Pancreas (tissue), 10 donors: ENCODE measurements around the gene CFAP46. TPM values are rescaled to one million over a fixed set of nuclear protein-coding genes. Genes with fewer than 3 reads are reported as not detected.

ENCODE experiments used
- ATAC-seq, 4 donors: fragments of 200-7000 bp; cut with Tn5 transposase; one replicate each; pipeline versions ENCODE4 v1.8.0 to v1.9.1; 2020; ENCODE audit warnings: mild to moderate bottlenecking in 4 of 4, moderate library complexity in 4 of 4
- DNase-seq, 6 donors: peaks; one replicate each; pipeline ENCODE4 v3.0.0-alpha.2; 2020
- FAIRE-seq: peaks from 2 replicates; lab custom pipeline; 2012; peaks lifted over from hg19 to GRCh38; lab: Jason Lieb, UNC
- H3K27ac ChIP-seq, 4 donors: fragments of 200-600 bp; sonication (generic); 1 replicate in 3 of 4; 2 replicates in 1 of 4; pipeline versions ENCODE4 v1.5.0 to v1.8.0; 2020
- H3K27me3 ChIP-seq, 4 donors: fragments of 200-600 bp; one replicate each; pipeline ENCODE4 v1.8.0; 2021
- H3K36me3 ChIP-seq, 3 donors: fragments of 200-600 bp; sonication (generic) in 1 of 3; one replicate each; pipeline versions ENCODE4 v1.5.0 to v1.8.0; 2020 to 2021
- H3K4me1 ChIP-seq, 3 donors: fragments of 200-600 bp; one replicate each; pipeline ENCODE4 v1.8.0; 2021
- H3K4me3 ChIP-seq, 4 donors: fragments of 200-600 bp; sonication (generic) in 2 of 4; one replicate each; pipeline versions ENCODE4 v1.5.0 to v1.8.0; 2020 to 2021
- H3K9me3 ChIP-seq, 4 donors: fragments of 200-600 bp; one replicate each; pipeline ENCODE4 v1.8.0; 2021
- WGBS, 2 donors: extraction: QIAGEN DNeasy Blood & Tissue Kit; methylation state at CpG; one replicate each; pipeline ENCODE4 v1.1.7; 2013; 5-methylcytosine and 5-hydroxymethylcytosine counted together
- intact Hi-C, 3 donors: fragments of 100-400 bp; cut with DNase I; formaldehyde crosslinking; loops; one replicate each; pipeline versions ENCODE4 v1.11.1 to v1.14.2; 2022
- polyA plus RNA-seq, 2 donors: library from polyadenylated mRNA; stranded (reverse); fragments of 200-250 nt; gene quantifications; one replicate each; pipeline ENCODE4 v1.2.3, GENCODE V29; 2013
- total RNA-seq, 6 donors: library from RNA; stranded (reverse); fragmentation: NEBNext Ultra II Directional in 4 of 6; extraction: Animal tissue kit (Norgen Biotek cat#: 25700) in 4 of 6; gene quantifications; one replicate each; pipeline versions ENCODE4 v1.2.1 to v1.2.4, GENCODE V29; 2021 to 2023
- TF ChIP-seq, protein P1 (sequence below), 4 donors: fragments of 200-600 bp; sonication (generic) in 3 of 4; IDR thresholded peaks; one replicate each; pipeline versions ENCODE4 v1.5.0 to v1.8.0; 2021; ENCODE audit warnings: antibody characterized with exemption in 4 of 4
- donor health status: healthy with polysubstance abuse.
- donor health status: DM: no; HTN: no; CAD: no; lungs with moderate emphysema.
- donor health status: DM: no; HTN: no; CAD: no.
- donor health status: control.
- donor health status: control.
- donor health status: Bipolar disorder and iron deficiency.
- donor health status: DM: yes; HTN: yes; CAD: no.
- donor health status: DM: no; HTN: no; CAD: no.
- donor health status: DM: no; HTN: no; CAD: no.
- donor health status: DM: yes; HTN: yes; CAD: no.

The CFAP46 gene
- total and polyA plus RNA-seq, 8 donors, result 0.39 to 1.6 (median 1.0) TPM

DNA sequence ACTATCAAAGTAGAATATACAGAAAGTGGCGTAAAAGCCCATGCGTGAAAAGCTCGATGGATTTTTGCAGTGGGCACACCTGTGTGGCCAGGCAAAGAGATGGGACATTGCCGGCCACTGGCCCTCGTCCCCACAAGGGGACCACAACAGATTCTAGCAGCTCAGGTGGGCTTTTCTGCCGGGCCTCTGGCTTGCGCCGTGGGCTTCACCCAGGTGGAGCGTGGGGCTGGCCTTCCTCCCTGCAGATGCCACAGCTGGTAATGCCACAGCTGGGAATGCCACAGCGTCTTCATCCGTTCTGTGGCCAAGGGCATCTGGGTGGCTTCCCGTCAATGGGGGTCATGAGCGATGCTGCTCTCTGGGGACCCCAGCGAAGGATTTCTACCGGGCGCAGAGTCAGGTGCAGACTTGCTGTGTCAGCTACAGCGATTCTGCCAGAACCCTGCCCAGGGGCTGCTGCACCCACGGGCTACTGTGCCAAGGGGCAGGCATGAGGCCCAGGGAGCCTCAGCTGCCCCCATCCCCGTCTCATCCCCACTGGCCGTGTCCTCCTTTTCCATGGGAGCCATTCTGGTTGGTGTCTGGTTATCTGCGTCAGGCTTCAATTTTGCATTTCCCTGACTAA lies 103.9 kb downstream of the CFAP46 start:
- FAIRE-seq (no peak), ATAC-seq (no peak), DNase-seq (peak in 1 of 6 donors; percentile 45)
- Histone ChIP-seq H3K27ac (no peak overlapping the region), H3K4me1 (no peaks in the 10 kb centered on the region), H3K4me3 (no peak overlapping the region), H3K36me3 (no peaks in the 10 kb centered on the region), H3K9me3 (no peaks in the 10 kb centered on the region), H3K27me3 (peaks cover 0 to 6% (median 0%) of the 10 kb centered on the region in 4 donors)
- 68 to 77% methylated on average over 21 of the region's 21 CpGs for WGBS, 2 donors
- intact Hi-C loops, result loop anchor here in 1 of 3 donors (10.0 kb wide), 1 partner anchor 286 kb away; no protein-coding TSS in a partner anchor
- TF ChIP-seq, protein P1, sequence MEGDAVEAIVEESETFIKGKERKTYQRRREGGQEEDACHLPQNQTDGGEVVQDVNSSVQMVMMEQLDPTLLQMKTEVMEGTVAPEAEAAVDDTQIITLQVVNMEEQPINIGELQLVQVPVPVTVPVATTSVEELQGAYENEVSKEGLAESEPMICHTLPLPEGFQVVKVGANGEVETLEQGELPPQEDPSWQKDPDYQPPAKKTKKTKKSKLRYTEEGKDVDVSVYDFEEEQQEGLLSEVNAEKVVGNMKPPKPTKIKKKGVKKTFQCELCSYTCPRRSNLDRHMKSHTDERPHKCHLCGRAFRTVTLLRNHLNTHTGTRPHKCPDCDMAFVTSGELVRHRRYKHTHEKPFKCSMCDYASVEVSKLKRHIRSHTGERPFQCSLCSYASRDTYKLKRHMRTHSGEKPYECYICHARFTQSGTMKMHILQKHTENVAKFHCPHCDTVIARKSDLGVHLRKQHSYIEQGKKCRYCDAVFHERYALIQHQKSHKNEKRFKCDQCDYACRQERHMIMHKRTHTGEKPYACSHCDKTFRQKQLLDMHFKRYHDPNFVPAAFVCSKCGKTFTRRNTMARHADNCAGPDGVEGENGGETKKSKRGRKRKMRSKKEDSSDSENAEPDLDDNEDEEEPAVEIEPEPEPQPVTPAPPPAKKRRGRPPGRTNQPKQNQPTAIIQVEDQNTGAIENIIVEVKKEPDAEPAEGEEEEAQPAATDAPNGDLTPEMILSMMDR (IDR thresholded peaks at IDR 0.05), result no peak

DNA sequence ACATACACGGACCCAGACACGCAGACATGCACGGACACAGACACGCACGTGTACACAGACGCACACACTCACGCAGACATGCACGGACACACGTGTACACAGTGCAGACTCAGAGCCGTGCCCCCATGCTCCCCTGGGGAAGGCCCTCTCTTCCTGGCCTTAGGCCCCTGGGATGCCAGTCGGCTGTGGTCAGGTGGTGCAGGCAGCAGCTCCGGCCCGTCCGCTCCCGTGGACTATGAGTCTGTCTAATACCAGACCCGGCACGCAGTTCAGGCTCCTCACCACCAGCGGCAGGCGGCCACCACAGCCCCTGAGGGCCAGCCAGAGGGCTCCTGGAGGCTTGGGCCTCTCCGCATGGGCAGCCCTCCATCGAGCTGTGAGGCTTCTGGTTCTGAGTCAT lies 104.5 kb downstream of the CFAP46 start:
- H3K27ac ChIP-seq, result no peak overlapping the region
- H3K4me1 ChIP-seq, result no peaks in the 10 kb centered on the region
- TF ChIP-seq, protein P1 (IDR thresholded peaks at IDR 0.05), result no peak
- DNase-seq, result peak in 2 of 6 donors; percentile 51 to 54
- no peak overlapping the region for H3K4me3 ChIP-seq
- peaks cover 0 to 6% (median 0%) of the 10 kb centered on the region in 4 donors for H3K27me3 ChIP-seq
- no peaks in the 10 kb centered on the region for H3K36me3 ChIP-seq
- intact Hi-C loops, result loop anchor here in 1 of 3 donors (10.0 kb wide), 1 partner anchor 287 kb away; no protein-coding TSS in a partner anchor
- no peak for FAIRE-seq
- no peaks in the 10 kb centered on the region for H3K9me3 ChIP-seq
- no peak for ATAC-seq
- WGBS, 2 donors, result 68 to 79% methylated on average over 21 of the region's 21 CpGs

DNA sequence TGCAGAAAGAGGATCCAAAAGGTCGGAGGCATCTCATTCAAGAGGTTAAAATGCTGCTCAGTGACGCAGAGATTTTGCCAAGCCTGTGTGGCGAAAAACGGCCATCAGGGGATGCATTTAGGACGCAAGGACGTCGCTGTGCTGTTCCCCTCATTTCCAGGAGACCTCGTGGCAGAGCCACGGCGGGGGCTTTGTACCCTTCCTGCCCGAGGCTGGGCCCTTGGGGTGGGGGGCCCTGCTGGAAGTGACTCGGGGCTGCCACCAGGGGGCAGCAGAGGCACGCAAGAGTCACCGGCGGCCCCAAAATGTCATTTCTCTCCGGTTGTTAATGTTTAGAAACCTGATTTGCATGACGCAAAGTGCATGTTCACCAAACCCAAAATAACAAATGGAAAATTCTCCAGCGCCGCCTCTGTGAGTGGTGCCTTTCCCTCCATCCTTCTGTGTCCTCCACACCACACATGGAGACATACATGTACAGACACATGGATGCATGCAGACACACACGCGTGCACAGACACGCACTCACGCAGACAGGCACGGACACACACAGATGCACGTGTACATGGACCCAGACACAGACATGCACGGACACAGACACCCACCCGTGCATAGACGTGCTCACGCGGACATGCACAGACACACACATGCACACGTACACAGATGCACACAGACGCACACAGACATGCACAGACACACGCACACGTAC lies 105.4 kb downstream of the CFAP46 start:
- FAIRE-seq (no peak), ATAC-seq (peak; percentile 60 to 80 (median 80)), DNase-seq (peak in 3 of 6 donors; percentile 41 to 80 (median 65))
- Histone ChIP-seq H3K36me3 (no peaks in the 10 kb centered on the region), H3K27ac (no peak overlapping the region), H3K9me3 (no peaks in the 10 kb centered on the region), H3K27me3 (peaks cover 0 to 7% (median 0%) of the 10 kb centered on the region in 4 donors), H3K4me3 (no peak overlapping the region), H3K4me1 (no peaks in the 10 kb centered on the region)
- TF ChIP-seq, protein P1 (IDR thresholded peaks at IDR 0.05), result peak; percentile 95 to 98 (median 96)
- 30 to 38% methylated on average over 34 of the region's 34 CpGs for WGBS, 2 donors
- intact Hi-C loops, result loop anchor here in 1 of 3 donors (10.0 kb wide), 1 partner anchor 288 kb away; no protein-coding TSS in a partner anchor

DNA sequence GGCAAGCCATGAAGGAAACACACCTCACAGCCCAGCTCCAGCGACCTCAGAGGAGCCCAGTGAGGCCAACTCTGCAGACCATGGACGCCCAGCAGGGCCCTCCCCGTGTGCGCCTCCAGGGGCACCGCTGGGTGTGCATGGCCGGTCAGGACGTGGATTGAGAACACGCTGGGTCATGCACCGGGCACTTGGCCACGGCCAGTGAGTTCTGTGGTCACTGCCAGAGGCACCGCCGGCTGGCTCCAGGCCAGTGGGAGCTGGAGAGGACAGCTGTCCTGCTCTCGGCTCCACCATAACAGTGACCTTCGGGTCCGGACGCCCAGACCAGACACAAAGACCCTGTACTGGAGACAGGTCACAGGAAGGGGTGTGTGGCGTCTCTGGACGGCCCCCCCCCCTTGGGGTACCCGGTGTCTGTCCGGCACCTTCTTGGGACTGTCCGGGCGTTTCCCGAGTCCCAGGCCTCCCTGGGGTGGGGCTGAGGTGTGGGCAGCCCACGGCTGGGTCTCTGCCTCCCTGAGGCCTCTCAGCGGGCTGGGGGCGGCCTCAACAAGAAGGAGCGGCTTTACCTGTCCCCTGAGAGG lies 106.0 kb downstream of the CFAP46 start:
- WGBS, 2 donors, result 28 to 32% methylated on average over 25 to 27 of the region's 27 CpGs
- H3K27ac ChIP-seq, result no peak overlapping the region
- H3K36me3 ChIP-seq, result no peaks in the 10 kb centered on the region
- H3K27me3 ChIP-seq, result peaks cover 0 to 12% (median 0%) of the 10 kb centered on the region in 4 donors
- peak; percentile 26 to 69 (median 44) for ATAC-seq
- peak in 5 of 6 donors; percentile 16 to 88 (median 70) for DNase-seq
- FAIRE-seq, result no peak
- H3K4me3 ChIP-seq, result no peak overlapping the region
- no peaks in the 10 kb centered on the region for H3K9me3 ChIP-seq
- no peaks in the 10 kb centered on the region for H3K4me1 ChIP-seq
- intact Hi-C loops, result loop anchor here in 1 of 3 donors (10.0 kb wide), 1 partner anchor 288 kb away; no protein-coding TSS in a partner anchor
- TF ChIP-seq, protein P1 (IDR thresholded peaks at IDR 0.05), result no peak
